Measurements from ENCODE around the gene EIF4G3. TPM values are rescaled to one million over a fixed set of nuclear protein-coding genes. Genes with fewer than 3 reads are reported as not detected.

EIF4G3 gene
- total and polyA plus RNA-seq, 12 donors: 13.3 to 50.2 (median 36.1) TPM

GRCh38 chr1:21046132-21046531 lies 130.6 kb downstream of the EIF4G3 start:
- DNase-seq (no peak), ATAC-seq (no peak)
- H3K36me3 ChIP-seq: peaks cover 0 to 27% (median 0%) of the 10 kb centered on the region in 9 donors
- H3K4me1 ChIP-seq: peaks cover 0 to 45% (median 20%) of the 10 kb centered on the region in 9 donors
- H3K4me3 ChIP-seq: no peak overlapping the region
- WGBS, 2 donors: 89 to 92% methylated on average over 3 of the region's 3 CpGs
- no peaks in the 10 kb centered on the region for H3K9me3 ChIP-seq
- H3K27ac ChIP-seq: no peak overlapping the region
- no peaks in the 10 kb centered on the region for H3K27me3 ChIP-seq
- TF ChIP-seq, protein P1, sequence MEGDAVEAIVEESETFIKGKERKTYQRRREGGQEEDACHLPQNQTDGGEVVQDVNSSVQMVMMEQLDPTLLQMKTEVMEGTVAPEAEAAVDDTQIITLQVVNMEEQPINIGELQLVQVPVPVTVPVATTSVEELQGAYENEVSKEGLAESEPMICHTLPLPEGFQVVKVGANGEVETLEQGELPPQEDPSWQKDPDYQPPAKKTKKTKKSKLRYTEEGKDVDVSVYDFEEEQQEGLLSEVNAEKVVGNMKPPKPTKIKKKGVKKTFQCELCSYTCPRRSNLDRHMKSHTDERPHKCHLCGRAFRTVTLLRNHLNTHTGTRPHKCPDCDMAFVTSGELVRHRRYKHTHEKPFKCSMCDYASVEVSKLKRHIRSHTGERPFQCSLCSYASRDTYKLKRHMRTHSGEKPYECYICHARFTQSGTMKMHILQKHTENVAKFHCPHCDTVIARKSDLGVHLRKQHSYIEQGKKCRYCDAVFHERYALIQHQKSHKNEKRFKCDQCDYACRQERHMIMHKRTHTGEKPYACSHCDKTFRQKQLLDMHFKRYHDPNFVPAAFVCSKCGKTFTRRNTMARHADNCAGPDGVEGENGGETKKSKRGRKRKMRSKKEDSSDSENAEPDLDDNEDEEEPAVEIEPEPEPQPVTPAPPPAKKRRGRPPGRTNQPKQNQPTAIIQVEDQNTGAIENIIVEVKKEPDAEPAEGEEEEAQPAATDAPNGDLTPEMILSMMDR (IDR thresholded peaks at IDR 0.05): no peak
- intact Hi-C loops (cut with DNase I): no loop called here

DNA sequence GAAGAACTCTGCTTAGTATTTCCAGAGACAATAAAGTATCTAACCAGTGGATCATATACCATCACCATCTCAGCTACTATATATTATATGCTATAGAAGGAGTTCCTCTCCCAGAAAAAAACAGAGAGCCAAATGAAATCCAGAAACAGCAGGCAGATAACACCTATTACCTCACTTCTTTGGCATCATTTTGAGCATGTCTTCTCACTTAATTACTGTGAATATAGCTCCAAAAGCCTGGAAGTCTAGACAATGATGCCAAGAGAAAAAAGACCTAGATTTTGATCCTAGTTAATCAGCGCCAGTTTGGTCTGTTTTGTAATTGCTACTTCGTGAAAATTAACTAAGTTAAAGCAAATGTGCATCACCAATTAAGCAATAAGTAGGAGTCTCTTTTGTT lies 131.3 kb downstream of the EIF4G3 start:
- peaks cover 0 to 38% (median 20%) of the 10 kb centered on the region in 9 donors for H3K4me1 ChIP-seq
- H3K36me3 ChIP-seq: peaks cover 0 to 22% (median 0%) of the 10 kb centered on the region in 9 donors
- DNase-seq: no peak
- H3K27me3 ChIP-seq: no peaks in the 10 kb centered on the region
- WGBS, 2 donors: 84 to 88% methylated on average over 2 of the region's 2 CpGs
- intact Hi-C loops (cut with DNase I): no loop called here
- H3K9me3 ChIP-seq: no peaks in the 10 kb centered on the region
- no peak overlapping the region for H3K4me3 ChIP-seq
- TF ChIP-seq, protein P1 (IDR thresholded peaks at IDR 0.05): no peak
- ATAC-seq: no peak
- H3K27ac ChIP-seq: no peak overlapping the region

DNA sequence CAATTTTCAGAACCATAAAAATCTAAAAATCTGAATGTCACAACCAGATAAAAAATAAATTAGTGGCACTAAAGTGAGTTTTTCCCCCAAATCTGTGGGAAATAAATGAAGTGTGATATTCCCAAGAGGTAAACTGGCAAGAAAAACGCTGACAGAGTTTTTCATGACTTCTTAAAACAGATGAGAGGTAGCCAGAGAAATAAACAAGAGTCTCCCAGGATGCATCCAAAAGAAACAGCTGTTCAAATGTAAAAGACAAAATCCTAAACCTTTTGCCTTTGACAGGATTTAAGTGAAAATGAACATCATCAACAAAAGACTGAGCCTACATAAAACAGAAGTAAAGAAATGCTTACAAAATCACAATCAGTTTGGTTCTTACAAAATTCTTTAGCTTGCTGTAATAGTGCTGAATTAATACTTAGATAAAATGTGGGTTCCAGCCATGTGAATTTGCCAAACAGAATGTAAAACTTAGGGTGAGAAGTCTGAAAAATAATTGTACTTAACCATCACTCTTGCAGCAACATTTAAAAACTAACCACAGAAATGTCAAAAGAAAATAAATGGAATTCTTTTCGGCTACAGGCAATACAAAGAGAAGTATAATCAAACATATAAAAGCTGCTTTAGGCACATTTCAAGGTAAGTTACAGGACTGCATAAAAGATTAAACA lies 133.6 kb downstream of the EIF4G3 start:
- DNase-seq (no peak), ATAC-seq (no peak)
- 54% methylated on average over 2 of the region's 2 CpGs for WGBS, 2 donors

GRCh38 chr1:21041541-21041940 lies 135.2 kb downstream of the EIF4G3 start:
- Histone ChIP-seq H3K9me3 (no peaks in the 10 kb centered on the region), H3K36me3 (peaks cover 0 to 7% (median 0%) of the 10 kb centered on the region in 9 donors), H3K4me3 (no peak overlapping the region), H3K27me3 (no peaks in the 10 kb centered on the region), H3K27ac (no peak overlapping the region), H3K4me1 (peaks cover 0 to 32% (median 20%) of the 10 kb centered on the region in 9 donors)
- TF ChIP-seq, protein P1 (IDR thresholded peaks at IDR 0.05): no peak
- intact Hi-C loops (cut with DNase I): no loop called here
- ATAC-seq (no peak), DNase-seq (no peak)
- WGBS, 2 donors: 97 to 98% methylated on average over 2 of the region's 2 CpGs

More for the DNA sequence above, 133.6 kb downstream of the EIF4G3 start:
- peak overlapping the region in 1 of 10 donors; percentile 34 for H3K27ac ChIP-seq
- peaks cover 0 to 14% (median 0%) of the 10 kb centered on the region in 9 donors for H3K36me3 ChIP-seq
- TF ChIP-seq, protein P1 (IDR thresholded peaks at IDR 0.05): no peak
- H3K27me3 ChIP-seq: no peaks in the 10 kb centered on the region
- no peak overlapping the region for H3K4me3 ChIP-seq
- H3K4me1 ChIP-seq: peaks cover 0 to 35% (median 20%) of the 10 kb centered on the region in 9 donors
- H3K9me3 ChIP-seq: no peaks in the 10 kb centered on the region
- intact Hi-C loops (cut with DNase I): no loop called here
